Peyer's patch (tissue), 4 donors: ENCODE measurements around the gene PACRG. TPM values are rescaled to one million over a fixed set of nuclear protein-coding genes. Genes with fewer than 3 reads are reported as not detected.

Experiments
- DNase-seq, 3 donors: peaks; one replicate each; pipeline ENCODE4 v3.0.0-alpha.2; 2017 to 2019
- H3K27ac ChIP-seq, 4 donors: fragments of 200-600 bp; sonication (generic); one replicate each; pipeline ENCODE4 v1.5.1; 2016 to 2019
- H3K27me3 ChIP-seq, 2 donors: fragments of 200-600 bp; sonication (generic); one replicate each; pipeline ENCODE4 v1.5.1; 2019
- H3K36me3 ChIP-seq, 3 donors: fragments of 200-600 bp; sonication (generic); one replicate each; pipeline ENCODE4 v1.5.1; 2016 to 2019
- H3K4me1 ChIP-seq, 4 donors: fragments of 200-600 bp; sonication (generic); one replicate each; pipeline ENCODE4 v1.5.1; 2016 to 2019
- H3K4me3 ChIP-seq, 4 donors: fragments of 200-600 bp; sonication (generic); 1 replicate in 3 of 4; 2 replicates in 1 of 4; pipeline ENCODE4 v1.5.1; 2016 to 2019; ENCODE audit warnings: mild to moderate bottlenecking in 1 of 4
- H3K9me3 ChIP-seq, 4 donors: fragments of 200-600 bp; sonication (generic); one replicate each; pipeline ENCODE4 v1.5.1; 2016 to 2019; ENCODE audit warnings: mild to moderate bottlenecking in 1 of 4
- POLR2A ChIP-seq, 2 donors: fragments of 450-650 bp; IDR thresholded peaks; one replicate each; pipeline ENCODE4 v1.5.1; 2017; ENCODE audit warnings: antibody characterized with exemption in 2 of 2, mild to moderate bottlenecking in 2 of 2, moderate library complexity in 2 of 2
- total RNA-seq, 4 donors: library from RNA; depleted of rRNA; stranded (reverse); fragments of >200 nt; gene quantifications; one replicate each; pipeline ENCODE4 v1.1.0, GENCODE V29; 2016
- TF ChIP-seq, protein P1 (sequence below), 6 experiments: fragments of 450-650 bp in 4 of 6; fragments of 200-600 bp in 2 of 6; sonication (generic) in 1 of 6; IDR thresholded peaks; one replicate each; pipeline ENCODE4 v1.5.1; 2017 to 2019; ENCODE audit warnings: antibody characterized with exemption in 6 of 6, mild to moderate bottlenecking in 3 of 6, moderate library complexity in 1 of 6

Gene PACRG
- total RNA-seq, 4 donors from 2014 or later, result 0.76 to 2.5 TPM; not detected in 2

DNA sequence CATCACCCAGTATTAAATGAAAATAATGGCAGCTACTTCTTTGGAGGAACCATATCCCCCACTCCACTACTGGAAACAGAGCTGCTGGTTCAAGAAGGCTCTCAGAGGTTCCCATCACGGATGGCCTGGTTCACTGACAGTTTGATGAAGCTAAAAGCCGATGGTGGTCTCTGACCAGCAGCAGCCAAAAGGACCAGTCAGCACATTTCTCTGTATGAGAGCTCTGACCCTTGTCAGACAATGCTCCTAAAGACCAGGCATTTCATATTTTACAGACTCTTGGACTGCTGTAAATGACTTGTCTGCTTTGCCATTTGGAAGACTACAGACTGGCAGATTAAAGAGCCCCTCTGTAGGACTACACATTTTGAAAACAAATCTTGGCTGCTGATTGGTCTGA, 16.8 kb upstream of the PACRG start:
- Histone ChIP-seq H3K27ac (no peak overlapping the region), H3K4me1 (no peaks in the 10 kb centered on the region), H3K4me3 (no peak overlapping the region), H3K27me3 (no peaks in the 10 kb centered on the region), H3K9me3 (no peaks in the 10 kb centered on the region), H3K36me3 (no peaks in the 10 kb centered on the region)
- TF ChIP-seq, protein P1, sequence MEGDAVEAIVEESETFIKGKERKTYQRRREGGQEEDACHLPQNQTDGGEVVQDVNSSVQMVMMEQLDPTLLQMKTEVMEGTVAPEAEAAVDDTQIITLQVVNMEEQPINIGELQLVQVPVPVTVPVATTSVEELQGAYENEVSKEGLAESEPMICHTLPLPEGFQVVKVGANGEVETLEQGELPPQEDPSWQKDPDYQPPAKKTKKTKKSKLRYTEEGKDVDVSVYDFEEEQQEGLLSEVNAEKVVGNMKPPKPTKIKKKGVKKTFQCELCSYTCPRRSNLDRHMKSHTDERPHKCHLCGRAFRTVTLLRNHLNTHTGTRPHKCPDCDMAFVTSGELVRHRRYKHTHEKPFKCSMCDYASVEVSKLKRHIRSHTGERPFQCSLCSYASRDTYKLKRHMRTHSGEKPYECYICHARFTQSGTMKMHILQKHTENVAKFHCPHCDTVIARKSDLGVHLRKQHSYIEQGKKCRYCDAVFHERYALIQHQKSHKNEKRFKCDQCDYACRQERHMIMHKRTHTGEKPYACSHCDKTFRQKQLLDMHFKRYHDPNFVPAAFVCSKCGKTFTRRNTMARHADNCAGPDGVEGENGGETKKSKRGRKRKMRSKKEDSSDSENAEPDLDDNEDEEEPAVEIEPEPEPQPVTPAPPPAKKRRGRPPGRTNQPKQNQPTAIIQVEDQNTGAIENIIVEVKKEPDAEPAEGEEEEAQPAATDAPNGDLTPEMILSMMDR (IDR thresholded peaks at IDR 0.05), result no peak
- TF ChIP-seq POLR2A (IDR thresholded peaks at IDR 0.05), result no peak
- no peak for DNase-seq

DNA sequence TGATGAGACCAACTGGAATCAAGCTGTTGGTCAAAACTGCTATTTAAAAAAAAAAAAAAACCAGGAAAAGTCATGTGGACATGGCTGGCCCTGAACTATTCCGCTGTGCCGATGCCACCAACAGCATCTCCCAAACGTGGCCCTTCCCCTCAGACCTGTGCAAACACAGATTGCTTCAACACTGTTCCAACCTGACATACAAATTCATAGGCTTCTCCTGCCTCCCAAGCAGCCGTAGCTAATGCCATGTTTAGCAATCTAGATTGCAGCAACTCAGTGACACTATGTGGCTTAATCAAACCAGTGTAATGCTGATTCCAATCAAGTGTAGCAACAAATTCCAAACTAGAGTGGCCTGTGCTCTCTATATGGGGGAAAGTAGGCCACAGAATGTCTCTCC, 16.4 kb upstream of the PACRG start:
- H3K4me1 ChIP-seq, result no peaks in the 10 kb centered on the region
- no peak for DNase-seq
- no peak overlapping the region for H3K4me3 ChIP-seq
- TF ChIP-seq, protein P1 (IDR thresholded peaks at IDR 0.05), result no peak
- TF ChIP-seq POLR2A (IDR thresholded peaks at IDR 0.05), result no peak
- no peaks in the 10 kb centered on the region for H3K9me3 ChIP-seq
- no peak overlapping the region for H3K27ac ChIP-seq
- H3K27me3 ChIP-seq, result no peaks in the 10 kb centered on the region
- H3K36me3 ChIP-seq, result no peaks in the 10 kb centered on the region

DNA sequence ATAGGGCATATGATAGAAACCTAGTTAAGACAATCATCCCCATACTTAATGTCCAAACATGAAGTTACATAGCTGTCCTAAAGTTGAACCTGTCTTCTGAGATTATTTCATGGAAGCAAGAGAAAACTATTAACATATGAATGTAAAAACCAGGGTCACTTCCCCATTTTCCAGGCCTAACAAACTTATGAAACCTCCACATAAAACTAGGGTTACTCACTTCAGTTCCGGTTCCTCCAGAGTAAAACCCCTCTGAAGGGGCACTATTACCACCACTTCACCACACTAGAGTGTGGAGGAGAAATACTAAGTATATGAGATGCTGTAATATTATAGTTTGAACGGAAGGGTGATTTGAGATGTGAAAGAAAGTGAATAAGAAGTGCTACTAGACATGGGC, 15.1 kb upstream of the PACRG start:
- Histone ChIP-seq H3K36me3 (no peaks in the 10 kb centered on the region), H3K4me3 (no peak overlapping the region), H3K9me3 (no peaks in the 10 kb centered on the region), H3K27ac (no peak overlapping the region), H3K4me1 (no peaks in the 10 kb centered on the region), H3K27me3 (no peaks in the 10 kb centered on the region)
- TF ChIP-seq POLR2A (IDR thresholded peaks at IDR 0.05), result no peak
- TF ChIP-seq, protein P1 (IDR thresholded peaks at IDR 0.05), result no peak
- DNase-seq, result no peak

DNA sequence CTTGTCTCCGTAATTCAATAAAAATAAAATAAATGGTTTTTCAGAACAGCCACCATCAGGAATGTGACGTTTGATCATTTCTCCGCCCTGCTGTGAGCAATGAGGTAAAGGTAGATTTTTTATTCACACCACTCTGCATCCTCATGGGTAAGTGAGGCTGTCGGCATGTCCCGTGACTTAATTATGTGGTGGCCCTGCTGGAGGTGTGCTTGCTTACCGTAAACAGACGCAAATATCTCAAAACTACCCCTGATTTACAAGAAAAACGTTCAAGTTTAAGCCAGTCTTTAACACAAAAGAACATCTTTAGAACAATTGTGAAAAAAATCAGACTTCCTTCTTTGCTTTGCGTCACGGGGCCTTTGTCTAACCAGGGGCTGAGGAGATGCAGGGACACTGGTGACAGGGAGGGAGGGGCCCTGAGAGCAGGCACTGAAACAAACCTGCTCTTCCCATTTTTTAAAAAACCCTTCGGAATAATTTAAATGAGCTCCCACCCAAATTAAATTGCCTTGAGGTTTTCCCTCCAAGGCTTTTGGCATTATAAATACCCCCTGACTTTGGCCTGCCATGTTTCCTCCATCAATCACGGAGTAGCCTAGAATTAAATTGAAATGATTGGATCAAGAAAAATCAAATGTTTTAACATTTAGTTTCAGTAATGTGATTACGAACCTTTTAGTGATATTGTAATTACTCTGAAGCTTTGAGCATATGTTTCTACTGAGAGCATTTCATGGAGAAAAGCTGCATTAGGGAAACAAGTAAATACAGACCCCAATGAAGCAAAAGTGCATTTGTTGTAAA, 13.6 kb upstream of the PACRG start:
- TF ChIP-seq, protein P1 (IDR thresholded peaks at IDR 0.05), result no peak
- TF ChIP-seq POLR2A (IDR thresholded peaks at IDR 0.05), result no peak

DNA sequence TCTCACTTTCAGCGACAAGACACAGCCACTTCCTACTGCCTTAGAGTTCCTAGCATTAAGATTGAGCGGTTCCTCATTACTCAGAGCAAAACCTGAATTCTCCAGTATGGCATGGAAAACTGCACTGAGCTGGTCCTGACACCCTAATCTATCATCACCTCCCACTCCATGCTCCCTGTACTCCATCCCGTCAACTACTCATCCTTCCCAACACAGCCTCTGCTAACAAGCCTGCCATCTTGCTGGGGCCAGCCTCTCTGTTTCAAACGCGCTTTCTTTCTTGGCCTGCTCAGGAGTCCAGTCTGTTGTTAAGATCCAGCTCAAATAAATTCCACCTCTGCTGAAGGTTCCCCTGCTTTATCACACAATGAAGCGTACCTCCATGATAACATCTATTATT, 12.2 kb upstream of the PACRG start:
- TF ChIP-seq POLR2A (IDR thresholded peaks at IDR 0.05), result no peak
- TF ChIP-seq, protein P1 (IDR thresholded peaks at IDR 0.05), result no peak
- no peaks in the 10 kb centered on the region for H3K27me3 ChIP-seq
- no peak overlapping the region for H3K27ac ChIP-seq

More for the DNA sequence above, 13.6 kb upstream of the PACRG start:
- Histone ChIP-seq H3K36me3 (no peaks in the 10 kb centered on the region), H3K4me3 (no peak overlapping the region), H3K9me3 (no peaks in the 10 kb centered on the region), H3K27ac (no peak overlapping the region), H3K4me1 (no peaks in the 10 kb centered on the region), H3K27me3 (no peaks in the 10 kb centered on the region)
- DNase-seq, result no peak

More for the DNA sequence above, 12.2 kb upstream of the PACRG start:
- Histone ChIP-seq H3K4me1 (no peaks in the 10 kb centered on the region), H3K4me3 (no peak overlapping the region), H3K9me3 (no peaks in the 10 kb centered on the region), H3K36me3 (no peaks in the 10 kb centered on the region)
- no peak for DNase-seq
